HepG2 (cell line): ENCODE measurements around the gene CYYR1. TPM values are rescaled to one million over a fixed set of nuclear protein-coding genes. Genes with fewer than 3 reads are reported as not detected.

Experiments
- ATAC-seq: fragments of 200-7000 bp; cut with Tn5 transposase; 3 replicates; pipeline ENCODE4 v1.9.1; 2020; ENCODE audit warnings: mild to moderate bottlenecking, moderate library complexity
- BruUV-seq: library from RNA; stranded (reverse); fragments of 400-500 nt; replicated peaks from 2 replicates; lab custom pipeline; 2021; lab: Mats Ljungman, UMichigan
- CTCF ChIA-PET: fragments of 300-600 bp; formaldehyde crosslinking; extraction: SDS; loops from one replicate; lab custom pipeline; 2021; ENCODE audit warnings: low total read pairs, inconsistent platforms, low intra/inter-chr PET ratio; lab: Yijun Ruan, JAX
- POLR2A ChIA-PET: fragments of 350-600 bp; sonication (Branson Sonifier 250); formaldehyde crosslinking; loops from one replicate; lab custom pipeline; 2020; ENCODE audit warnings: antibody characterized with exemption, inconsistent platforms; lab: Yijun Ruan, JAX
- DNase-seq: peaks from one replicate; pipeline ENCODE4 v3.0.0-alpha.2; 2015; ENCODE audit warnings: low spot score
- FAIRE-seq: peaks from 3 replicates; lab custom pipeline; 2011; peaks lifted over from hg19 to GRCh38; lab: Jason Lieb, UNC
- H2AFZ ChIP-seq: one replicate; pipeline ENCODE4 v1.6.1; 2011; ENCODE audit warnings: low read length, inconsistent platforms
- H3K27ac ChIP-seq: fragments of 300-600 bp; 3 replicates; pipeline ENCODE4 v1.8.0; 2011; ENCODE audit warnings: mixed run types, mild to moderate bottlenecking, mixed read lengths, low read length, inconsistent platforms; ENCODE audit not compliant: insufficient read depth; ENCODE audit errors: extremely low read length
- H3K27me3 ChIP-seq, 2 experiments: fragments of 200-600 bp in 1 of 2; 2 replicates in 1 of 2; 3 replicates in 1 of 2; pipeline versions ENCODE4 v1.6.0 to v1.8.0; 2011; ENCODE audit warnings: low read length in 2 of 2, mild to moderate bottlenecking in 2 of 2, moderate library complexity in 2 of 2, inconsistent platforms in 1 of 2; ENCODE audit not compliant: insufficient read depth in 2 of 2, control insufficient read depth in 1 of 2
- H3K36me3 ChIP-seq, 2 experiments: fragments of 200-600 bp in 1 of 2; replicated peaks in 1 of 2; 2 replicates in 1 of 2; 3 replicates in 1 of 2; pipeline versions ENCODE4 v1.5.1 to v1.8.0; 2011; ENCODE audit warnings: low read length in 2 of 2, inconsistent platforms in 1 of 2; ENCODE audit not compliant: insufficient read depth in 2 of 2, control insufficient read depth in 1 of 2
- H3K4me1 ChIP-seq: 2 replicates; pipeline ENCODE4 v1.5.1; 2012; ENCODE audit warnings: low read length, inconsistent platforms; ENCODE audit not compliant: insufficient read depth
- H3K4me2 ChIP-seq: 2 replicates; pipeline ENCODE4 v1.6.0; 2011; ENCODE audit warnings: low read depth, low read length, inconsistent platforms
- H3K4me3 ChIP-seq, 3 experiments: fragments of 200-600 bp in 1 of 3; sonication (generic), shearing (Covaris generic) in 1 of 3; replicated peaks in 1 of 3; 2 replicates each; pipeline ENCODE4 v1.5.1; 2011 to 2016; ENCODE audit warnings: low read length in 3 of 3, inconsistent platforms in 2 of 3, low read depth in 2 of 3, mild to moderate bottlenecking in 2 of 3, control low read depth in 1 of 3, mixed read lengths in 1 of 3; ENCODE audit not compliant: insufficient read depth in 1 of 3
- H3K79me2 ChIP-seq: one replicate; pipeline ENCODE4 v1.6.1; 2011; ENCODE audit warnings: low read length, inconsistent platforms; ENCODE audit not compliant: insufficient read depth
- H3K9ac ChIP-seq: 2 replicates; pipeline ENCODE4 v1.6.0; 2011; ENCODE audit warnings: mild to moderate bottlenecking, low read depth, low read length, inconsistent platforms; ENCODE audit not compliant: insufficient read depth
- H3K9me3 ChIP-seq: 2 replicates; pipeline ENCODE4 v1.5.1; 2012; ENCODE audit warnings: mild to moderate bottlenecking, low read length
- H4K20me1 ChIP-seq: 2 replicates; pipeline ENCODE4 v1.6.0; 2011; ENCODE audit warnings: inconsistent platforms, mild to moderate bottlenecking, low read length, moderate library complexity; ENCODE audit not compliant: insufficient read depth
- ATF4 ChIP-seq, 2 experiments: fragments of 450-650 bp in 1 of 2; sonication (generic) in 1 of 2; formaldehyde crosslinking; IDR thresholded peaks; 2 replicates each; pipeline versions ENCODE4 v1.5.0 to v1.8.0; 2020 to 2022; ENCODE audit warnings: mild to moderate bottlenecking in 1 of 2, missing genetic modification reagents in 1 of 2
- CTCF ChIP-seq: sonication (generic); formaldehyde crosslinking; IDR thresholded peaks from 2 replicates; pipeline ENCODE4 v1.5.0; 2020; ENCODE audit warnings: mild to moderate bottlenecking, missing genetic modification reagents, moderate library complexity
- DNMT3B ChIP-seq: conservative IDR thresholded peaks from 2 replicates; pipeline ENCODE4 v1.6.1; 2016; ENCODE audit warnings: missing biosample characterization, control low read depth
- MEF2D ChIP-seq: sonication (generic); formaldehyde crosslinking; IDR thresholded peaks from 2 replicates; pipeline ENCODE4 v1.5.1; 2020; ENCODE audit warnings: mild to moderate bottlenecking, missing genetic modification reagents
- NFIC ChIP-seq: IDR thresholded peaks from 2 replicates; pipeline ENCODE4 v1.6.1; 2012; ENCODE audit warnings: mild to moderate bottlenecking, low read length, inconsistent platforms
- REL ChIP-seq: sonication (generic); formaldehyde crosslinking; conservative IDR thresholded peaks from 2 replicates; pipeline ENCODE4 v1.8.0; 2022; ENCODE audit warnings: mild to moderate bottlenecking, missing genetic modification reagents, moderate library complexity
- ZNF230 ChIP-seq: sonication (generic); formaldehyde crosslinking; IDR thresholded peaks from 2 replicates; pipeline ENCODE4 v1.4.0; 2020; ENCODE audit warnings: mild to moderate bottlenecking, missing genetic modification reagents
- ZNF276 ChIP-seq: sonication (generic); formaldehyde crosslinking; IDR thresholded peaks from 2 replicates; pipeline ENCODE4 v1.4.0; 2020; ENCODE audit warnings: mild to moderate bottlenecking, low read depth, missing genetic modification reagents
- ZNF556 ChIP-seq: sonication (generic); formaldehyde crosslinking; IDR thresholded peaks from 2 replicates; pipeline ENCODE4 v1.4.0; 2020; ENCODE audit warnings: mild to moderate bottlenecking, missing genetic modification reagents, borderline replicate concordance
- ZNF7 ChIP-seq: IDR thresholded peaks from 2 replicates; pipeline ENCODE4 v1.6.1; 2016; ENCODE audit warnings: missing biosample characterization, missing genetic modification reagents
- WGBS: methylation state at CpG from one replicate; pipeline ENCODE4 v1.1.6; 2017; ENCODE audit warnings: low lambda C conversion rate; 5-methylcytosine and 5-hydroxymethylcytosine counted together
- in situ Hi-C: cut with HindIII; loops from 2 replicates; pipeline ENCODE4 v1.10.0; 2017; ENCODE audit warnings: low pct_unique_long_range_greater_than_20kb; ENCODE audit not compliant: extremely low pct_ligation_motif_present
- intact Hi-C: fragments of 100-400 bp; cut with micrococcal nuclease; formaldehyde crosslinking; loops from one replicate; pipeline ENCODE4 v1.10.0; 2022; ENCODE audit not compliant: unreplicated experiment
- polyA plus RNA-seq, 8 experiments: library from polyadenylated mRNA; depleted of rRNA in 3 of 8; stranded (reverse) in 7 of 8; unstranded in 1 of 8; fragments of >200 nt; fragmentation: Illumina TruSeq in 4 of 8; extraction: Trizol in 4 of 8; gene quantifications; 2 replicates each; pipeline versions ENCODE4 v1.2.1 to v1.2.3, GENCODE V29; 2011 to 2016; ENCODE audit warnings: low read depth in 4 of 8, missing spikeins in 1 of 8, mixed read lengths in 1 of 8; ENCODE audit not compliant: insufficient read depth in 1 of 8
- total RNA-seq, 5 experiments: library from RNA; depleted of rRNA; stranded (reverse); fragments of >200 nt; fragmentation: Illumina TruSeq; extraction: Trizol; gene quantifications; 2 replicates each; pipeline ENCODE4 v1.2.3, GENCODE V29; 2016; ENCODE audit warnings: low read depth in 1 of 5

Gene CYYR1
- total and polyA plus RNA-seq, 2 of the 13 experiments (the other 11 are each of a cell fraction or from before 2014, with no cell fraction given): not detected

GRCh38 chr21:26581818-26582217 is 8.7 kb upstream of the CYYR1 start:
- 25% methylated on average over 1 of the region's 1 CpG for WGBS
- in situ Hi-C loops (no loop called here), intact Hi-C loops (no loop called here)
- POLR2A ChIA-PET: no interaction called here
- no peak overlapping the region for H2AFZ ChIP-seq
- no peak overlapping the region for H3K9ac ChIP-seq
- H3K27me3 ChIP-seq: no peaks in the 10 kb centered on the region
- no peaks in the 10 kb centered on the region for H3K4me1 ChIP-seq
- H4K20me1 ChIP-seq: no peaks in the 10 kb centered on the region
- no peak for TF ChIP-seq ATF4 (CRISPR knock-in tag; IDR thresholded peaks at IDR 0.05)
- no peak for TF ChIP-seq ZNF230
- TF ChIP-seq NFIC: no peak
- TF ChIP-seq ZNF556: no peak
- no peak for TF ChIP-seq CTCF (CRISPR knock-in tag)
- TF ChIP-seq ZNF7: no peak
- no peak for TF ChIP-seq ZNF276 (CRISPR knock-in tag)
- TF ChIP-seq MEF2D (CRISPR knock-in tag): no peak
- TF ChIP-seq REL: no peak
- TF ChIP-seq DNMT3B (CRISPR knock-in tag): no peak
- CTCF ChIA-PET: no interaction called here
- H3K4me2 ChIP-seq: no peak overlapping the region
- no peak overlapping the region for H3K4me3 ChIP-seq
- BruUV-seq: no TSS peak
- ATAC-seq: no peak
- no peak for DNase-seq
- FAIRE-seq: no peak
- no peak overlapping the region for H3K27ac ChIP-seq
- H3K36me3 ChIP-seq: no peaks in the 10 kb centered on the region
- H3K9me3 ChIP-seq: peaks cover 88% of the 10 kb centered on the region
- no peaks in the 10 kb centered on the region for H3K79me2 ChIP-seq
